Brain microvascular endothelial cell (primary cell): ENCODE measurements around the gene LSAMP.
A peak's percentile ranks its signal among the peaks of the same experiment; 100 is the strongest.
"Not testable (repeated sequence)": the region's sequence is repeated elsewhere in the genome, so short reads cannot be mapped to it uniquely, and the experiment has no call there.

Experiments
- DNase-seq: peaks from one replicate; pipeline ENCODE4 v3.0.0-alpha.2; 2020
- H3K27ac ChIP-seq: fragments of 250-450 bp; sonication (Bioruptor Pico); 2 replicates; pipeline ENCODE4 v1.5.1; 2020; ENCODE audit warnings: mild to moderate bottlenecking, moderate library complexity
- H3K27me3 ChIP-seq: fragments of 250-450 bp; sonication (Bioruptor Pico); replicated peaks from 2 replicates; pipeline ENCODE4 v1.5.1; 2020; ENCODE audit warnings: mild to moderate bottlenecking
- H3K36me3 ChIP-seq: fragments of 250-450 bp; sonication (Bioruptor Pico); replicated peaks from 2 replicates; pipeline ENCODE4 v1.5.1; 2020; ENCODE audit warnings: mild to moderate bottlenecking
- H3K4me3 ChIP-seq: 2 replicates; pipeline ENCODE4 v1.5.1; 2011; ENCODE audit warnings: low read depth, mild to moderate bottlenecking, control low read depth, low read length, moderate library complexity
- in situ Hi-C: cut with HindIII; loops from 2 replicates; pipeline ENCODE4 v1.10.0; 2017; ENCODE audit warnings: low sequenced_read_pairs, low pct_ligation_motif_present
- TF ChIP-seq, protein P1 (sequence below): IDR thresholded peaks from 2 replicates; pipeline ENCODE4 v1.5.1; 2011; ENCODE audit warnings: low read depth, mild to moderate bottlenecking, moderate library complexity, low read length, control low read depth, inconsistent platforms; ENCODE audit errors: missing control alignments

The LSAMP gene

DNA sequence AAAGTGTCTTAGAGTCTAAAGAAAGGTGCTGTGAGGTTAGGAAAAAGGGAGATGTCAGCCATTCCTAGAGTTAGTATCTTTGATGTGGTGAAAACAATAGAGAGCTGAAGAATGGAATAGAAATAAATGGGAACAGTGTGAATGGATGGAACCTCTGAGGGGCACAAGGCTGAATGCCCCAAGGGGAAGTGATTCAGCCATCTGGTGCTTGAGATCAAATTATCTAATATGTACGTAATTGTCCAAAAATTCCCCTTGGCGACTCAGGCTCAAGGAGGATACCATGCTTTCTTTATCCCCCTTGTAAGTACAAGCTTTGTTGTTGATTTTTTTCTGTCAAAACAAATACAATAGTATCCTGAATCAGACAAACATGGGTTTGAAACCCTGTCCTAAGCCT is 361.6 kb downstream of the LSAMP start:
- H3K4me3 ChIP-seq, result no peak overlapping the region
- TF ChIP-seq, protein P1, sequence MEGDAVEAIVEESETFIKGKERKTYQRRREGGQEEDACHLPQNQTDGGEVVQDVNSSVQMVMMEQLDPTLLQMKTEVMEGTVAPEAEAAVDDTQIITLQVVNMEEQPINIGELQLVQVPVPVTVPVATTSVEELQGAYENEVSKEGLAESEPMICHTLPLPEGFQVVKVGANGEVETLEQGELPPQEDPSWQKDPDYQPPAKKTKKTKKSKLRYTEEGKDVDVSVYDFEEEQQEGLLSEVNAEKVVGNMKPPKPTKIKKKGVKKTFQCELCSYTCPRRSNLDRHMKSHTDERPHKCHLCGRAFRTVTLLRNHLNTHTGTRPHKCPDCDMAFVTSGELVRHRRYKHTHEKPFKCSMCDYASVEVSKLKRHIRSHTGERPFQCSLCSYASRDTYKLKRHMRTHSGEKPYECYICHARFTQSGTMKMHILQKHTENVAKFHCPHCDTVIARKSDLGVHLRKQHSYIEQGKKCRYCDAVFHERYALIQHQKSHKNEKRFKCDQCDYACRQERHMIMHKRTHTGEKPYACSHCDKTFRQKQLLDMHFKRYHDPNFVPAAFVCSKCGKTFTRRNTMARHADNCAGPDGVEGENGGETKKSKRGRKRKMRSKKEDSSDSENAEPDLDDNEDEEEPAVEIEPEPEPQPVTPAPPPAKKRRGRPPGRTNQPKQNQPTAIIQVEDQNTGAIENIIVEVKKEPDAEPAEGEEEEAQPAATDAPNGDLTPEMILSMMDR, result no peak
- in situ Hi-C loops, result no loop called here
- H3K27me3 ChIP-seq, result no peaks in the 10 kb centered on the region
- peak; percentile 27 for DNase-seq
- H3K36me3 ChIP-seq, result no peaks in the 10 kb centered on the region
- no peak overlapping the region for H3K27ac ChIP-seq

DNA sequence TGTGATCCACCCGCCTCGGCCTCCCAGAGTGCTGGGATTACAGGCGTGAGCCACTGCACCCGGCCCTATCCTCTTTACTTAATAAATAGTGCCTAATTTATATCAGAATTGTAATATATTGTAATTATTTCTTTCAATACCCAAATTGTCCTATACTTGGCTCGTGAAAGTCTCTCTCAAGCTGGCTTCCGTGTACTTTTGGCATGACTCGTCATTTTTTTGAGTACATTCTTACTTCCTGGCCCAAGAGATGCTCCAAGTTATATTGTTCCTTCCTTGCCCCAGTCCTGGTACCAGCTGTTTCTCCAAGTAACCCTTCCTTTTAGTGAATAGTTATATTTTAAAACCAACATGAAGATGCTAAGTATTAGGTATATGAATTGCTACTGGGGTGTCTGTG is 366.7 kb downstream of the LSAMP start:
- no peaks in the 10 kb centered on the region for H3K36me3 ChIP-seq
- TF ChIP-seq, protein P1, result no peak

DNA sequence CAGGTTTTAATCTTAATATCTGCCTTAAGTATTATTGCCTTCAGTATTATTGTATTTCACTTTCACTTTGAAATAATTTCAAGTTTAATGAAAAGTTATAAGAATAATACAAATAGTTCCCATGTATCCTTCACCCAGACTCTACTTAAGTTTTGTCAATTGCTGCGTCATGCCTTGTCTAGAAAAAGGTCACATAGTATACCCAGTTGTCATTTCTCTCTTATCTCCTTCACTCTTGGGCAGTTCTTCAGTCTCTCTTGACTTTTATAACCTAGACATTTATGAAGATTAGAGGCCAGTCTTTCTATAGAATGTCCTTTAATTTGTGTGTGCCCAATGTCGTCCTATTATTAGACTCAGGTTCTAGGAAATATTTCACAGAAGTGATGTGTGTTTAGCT is 367.7 kb downstream of the LSAMP start:
- TF ChIP-seq, protein P1, result no peak
- in situ Hi-C loops, result no loop called here
- H3K36me3 ChIP-seq, result no peaks in the 10 kb centered on the region
- H3K27me3 ChIP-seq, result no peaks in the 10 kb centered on the region
- DNase-seq, result no peak
- no peak overlapping the region for H3K4me3 ChIP-seq
- no peak overlapping the region for H3K27ac ChIP-seq

More for the DNA sequence above, 366.7 kb downstream of the LSAMP start:
- DNase-seq, result no peak
- no peak overlapping the region for H3K27ac ChIP-seq
- in situ Hi-C loops, result no loop called here
- no peak overlapping the region for H3K4me3 ChIP-seq
- H3K27me3 ChIP-seq, result no peaks in the 10 kb centered on the region

DNA sequence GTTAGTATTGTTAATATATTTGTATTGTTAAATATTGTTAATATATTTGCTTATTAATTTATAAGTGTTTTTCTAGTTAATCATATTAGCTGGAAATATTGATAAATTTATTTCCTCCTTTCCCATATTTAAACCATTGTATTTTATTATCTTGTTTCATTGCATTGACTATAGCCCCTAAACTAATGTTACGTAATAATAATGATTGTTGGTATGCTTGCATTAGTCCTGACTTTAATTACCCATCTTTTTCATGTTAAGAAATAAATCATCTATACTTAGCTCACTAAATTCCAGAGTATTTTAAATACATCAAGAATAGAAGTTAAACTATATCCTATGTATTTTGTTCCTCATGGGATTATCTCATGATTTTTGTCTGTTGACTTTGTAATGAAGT is 368.2 kb downstream of the LSAMP start:
- Histone ChIP-seq H3K4me3 (no peak overlapping the region), H3K27me3 (no peaks in the 10 kb centered on the region), H3K36me3 (no peaks in the 10 kb centered on the region), H3K27ac (no peak overlapping the region)
- in situ Hi-C loops, result no loop called here
- TF ChIP-seq, protein P1, result no peak
- DNase-seq, result no peak

DNA sequence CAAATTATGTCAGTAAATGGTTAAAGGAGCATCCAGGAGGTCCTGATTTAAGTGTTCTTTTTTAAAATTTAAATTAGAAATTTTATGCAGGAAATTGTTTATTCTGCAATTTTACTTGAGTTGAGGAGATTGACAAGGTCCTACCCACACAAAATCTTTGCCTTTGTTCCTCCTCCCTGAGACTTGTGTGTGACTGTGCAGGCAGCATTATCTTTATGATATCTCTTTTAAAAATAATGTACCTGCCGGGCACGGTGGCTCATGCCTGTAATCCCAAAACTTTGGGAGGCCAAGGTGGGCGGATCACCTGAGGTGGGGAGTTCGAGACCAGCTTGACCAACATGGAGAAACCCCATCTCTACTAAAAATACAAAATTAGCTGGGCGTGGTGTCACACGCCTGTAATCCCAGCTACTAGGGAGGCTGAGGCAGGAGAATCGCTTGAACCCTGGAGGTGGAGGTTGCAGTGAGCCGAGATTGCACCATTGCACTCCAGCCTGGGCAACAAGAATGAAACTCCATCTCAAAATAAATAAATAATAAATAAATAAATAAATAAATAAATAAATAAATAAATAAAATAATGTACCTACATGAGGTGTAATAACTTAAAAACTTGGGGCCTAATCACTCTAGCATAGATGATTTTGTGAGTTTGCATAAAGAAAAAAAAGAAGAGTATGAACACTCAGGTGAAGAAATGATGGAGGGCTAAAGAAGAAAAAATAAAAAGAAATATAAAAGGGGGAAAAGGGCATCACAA is 374.6 kb downstream of the LSAMP start:
- H3K27ac ChIP-seq, DNase-seq, H3K36me3 ChIP-seq, H3K4me3 ChIP-seq, H3K27me3 ChIP-seq, in situ Hi-C loops: not testable (repeated sequence)

DNA sequence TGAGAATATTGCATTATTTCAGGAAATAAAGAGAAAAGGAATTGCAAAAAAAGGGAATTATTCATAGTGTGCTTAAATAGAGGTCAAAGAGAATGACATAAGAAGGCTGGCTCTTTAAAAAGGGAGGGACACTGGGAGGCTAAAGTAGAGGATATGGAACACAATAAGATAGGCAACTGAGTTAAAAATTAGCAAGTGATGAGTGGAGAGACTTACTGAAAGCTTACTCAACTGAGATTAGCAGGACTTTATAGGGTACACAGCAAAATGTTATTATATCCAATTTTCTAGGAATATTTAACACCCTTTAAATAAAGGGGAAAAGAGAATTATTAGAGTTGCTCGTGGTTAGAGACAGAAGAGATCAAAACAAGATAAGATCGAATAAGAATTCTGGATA is 375.2 kb downstream of the LSAMP start:
- no peaks in the 10 kb centered on the region for H3K36me3 ChIP-seq
- no peak for DNase-seq
- no peak overlapping the region for H3K4me3 ChIP-seq
- TF ChIP-seq, protein P1, result no peak
- no peaks in the 10 kb centered on the region for H3K27me3 ChIP-seq
- in situ Hi-C loops, result no loop called here
- H3K27ac ChIP-seq, result no peak overlapping the region
